Activated CD4-positive, alpha-beta T cell treated with anti-CD3 and anti-CD28 coated beads, Interleukin-2, amount 10 ng/mL, durations not matched to agents 24 days and 14 days (primary cell): ENCODE measurements around the gene SELP. TPM values are rescaled to one million over a fixed set of nuclear protein-coding genes. Genes with fewer than 3 reads are reported as not detected.

ENCODE experiments used
- DNase-seq: peaks from one replicate; pipeline ENCODE4 v3.0.0; 2022
- H3K27ac Mint-ChIP-seq: one replicate; pipeline ENCODE4 v1.8.0; 2022; ENCODE audit warnings: mild to moderate bottlenecking, mixed read lengths
- H3K27me3 Mint-ChIP-seq: one replicate; pipeline ENCODE4 v1.8.0; 2022; ENCODE audit warnings: mixed read lengths
- H3K36me3 Mint-ChIP-seq: one replicate; pipeline ENCODE4 v1.8.0; 2022; ENCODE audit warnings: low read depth, mild to moderate bottlenecking, mixed read lengths
- H3K4me1 Mint-ChIP-seq: one replicate; pipeline ENCODE4 v1.8.0; 2021; ENCODE audit warnings: mixed read lengths
- H3K4me3 Mint-ChIP-seq: one replicate; pipeline ENCODE4 v1.8.0; 2022; ENCODE audit warnings: mild to moderate bottlenecking, moderate library complexity, mixed read lengths
- H3K9me3 Mint-ChIP-seq: one replicate; pipeline ENCODE4 v1.8.0; 2021; ENCODE audit warnings: mixed read lengths
- intact Hi-C: fragments of 100-400 bp; cut with micrococcal nuclease; formaldehyde crosslinking; loops from one replicate; pipeline ENCODE4 v1.15.1; 2023
- total RNA-seq: library from RNA; stranded (reverse); gene quantifications from 2 replicates; pipeline ENCODE4 v1.2.3, GENCODE V29; 2022

SELP gene
- total RNA-seq, 1 donor from 2014 or later: not detected

GRCh38 chr1:169550294-169550693, 79.6 kb downstream of the SELP start:
- Mint-ChIP-seq H3K27ac (no peak overlapping the region), H3K9me3 (no peaks in the 10 kb centered on the region), H3K36me3 (peaks cover 71% of the 10 kb centered on the region), H3K4me3 (no peak overlapping the region), H3K4me1 (peaks cover 19% of the 10 kb centered on the region), H3K27me3 (no peaks in the 10 kb centered on the region)
- DNase-seq: peak; percentile 61
- intact Hi-C loops: loop anchor here (1.0 to 5.0 kb wide), 3 partner anchors 37 to 257 kb away; partner anchors contain the start of genes F5 and SELL

GRCh38 chr1:169548282-169548681, 81.6 kb downstream of the SELP start:
- no peak overlapping the region for H3K27ac Mint-ChIP-seq

GRCh38 chr1:169546087-169546995, 83.6 kb downstream of the SELP start:
- DNase-seq: peak; percentile 90
- Mint-ChIP-seq H3K27ac (no peak overlapping the region), H3K9me3 (no peaks in the 10 kb centered on the region), H3K4me3 (no peak overlapping the region), H3K4me1 (peaks cover 19% of the 10 kb centered on the region), H3K36me3 (peaks cover 49% of the 10 kb centered on the region), H3K27me3 (no peaks in the 10 kb centered on the region)
- intact Hi-C loops: loop anchor here (1.0 to 10.0 kb wide), 4 partner anchors 80 to 1204 kb away; no protein-coding TSS in a partner anchor

More at GRCh38 chr1:169548282-169548681, 81.6 kb downstream of the SELP start:
- H3K36me3 Mint-ChIP-seq: peaks cover 62% of the 10 kb centered on the region
- no peaks in the 10 kb centered on the region for H3K27me3 Mint-ChIP-seq
- H3K4me3 Mint-ChIP-seq: no peak overlapping the region
- DNase-seq: no peak
- intact Hi-C loops: loop anchor here (5.0 to 10.0 kb wide), 2 partner anchors 173 to 1206 kb away; no protein-coding TSS in a partner anchor
- H3K4me1 Mint-ChIP-seq: peaks cover 19% of the 10 kb centered on the region
- no peaks in the 10 kb centered on the region for H3K9me3 Mint-ChIP-seq

GRCh38 chr1:169545472-169545871, 84.5 kb downstream of the SELP start:
- H3K4me3 Mint-ChIP-seq: no peak overlapping the region
- H3K27me3 Mint-ChIP-seq: no peaks in the 10 kb centered on the region
- H3K9me3 Mint-ChIP-seq: no peaks in the 10 kb centered on the region

GRCh38 chr1:169538998-169539871, 90.7 kb downstream of the SELP start:
- DNase-seq: no peak
- Mint-ChIP-seq H3K4me3 (no peak overlapping the region), H3K27ac (no peak overlapping the region), H3K9me3 (peaks cover 3% of the 10 kb centered on the region), H3K36me3 (peaks cover 38% of the 10 kb centered on the region), H3K27me3 (no peaks in the 10 kb centered on the region), H3K4me1 (no peaks in the 10 kb centered on the region)
- intact Hi-C loops: no loop called here

More at GRCh38 chr1:169545472-169545871, 84.5 kb downstream of the SELP start:
- intact Hi-C loops: loop anchor here (5.0 to 10.0 kb wide), 2 partner anchors 171 to 1203 kb away; no protein-coding TSS in a partner anchor
- no peak for DNase-seq
- Mint-ChIP-seq H3K27ac (no peak overlapping the region), H3K4me1 (peaks cover 14% of the 10 kb centered on the region), H3K36me3 (peaks cover 42% of the 10 kb centered on the region)

Other genes with a start within 250 kb of the SELP start
- gene CCDC181, start 202.7 kb downstream of the SELP start, total RNA-seq: 0.09 TPM in 1 of 2 replicates, not detected in the other
- 12.1 and 12.2 TPM in 2 replicates for gene SLC19A2, start 144.2 kb downstream of the SELP start, total RNA-seq
- gene F5, start 43.6 kb downstream of the SELP start, total RNA-seq: 46.3 and 51.3 TPM in 2 replicates
- 82.3 and 92.7 TPM in 2 replicates for gene SELL, start 81.5 kb upstream of the SELP start, total RNA-seq
- gene SELE, start 104.0 kb upstream of the SELP start, total RNA-seq: not detected in 2 replicates
- gene METTL18, start 164.8 kb upstream of the SELP start, total RNA-seq: 9.3 and 10.3 TPM in 2 replicates